Loucy (cell line): Measurements from ENCODE around the gene ZNF12.

ENCODE experiments used
- EZH2phosphoT487 ChIP-seq: fragments of 200-600 bp; IDR thresholded peaks from 2 replicates; pipeline ENCODE4 v1.6.1; 2018; ENCODE audit warnings: antibody characterized with exemption, mild to moderate bottlenecking, moderate library complexity, borderline replicate concordance
- TF ChIP-seq, protein P1 (sequence below): fragments of 200-600 bp; sonication (generic); conservative IDR thresholded peaks from 2 replicates; pipeline ENCODE4 v1.5.1; 2014; ENCODE audit warnings: mild to moderate bottlenecking, antibody characterized with exemption, low read length

DNA sequence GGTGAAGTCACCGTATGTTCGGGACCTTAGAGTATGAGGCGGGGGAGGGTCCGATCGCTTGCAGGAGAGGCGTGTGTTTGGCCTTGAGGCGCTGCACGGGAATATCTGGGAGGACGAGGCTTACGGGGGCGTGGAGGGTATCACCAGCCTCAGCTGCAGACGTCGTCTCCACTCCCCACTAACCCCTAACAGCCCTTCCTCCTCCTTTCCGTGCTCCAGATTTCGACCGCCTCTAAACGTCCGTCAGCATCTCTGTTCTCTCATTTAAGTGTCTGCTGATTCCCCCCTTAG is 23.5 kb upstream of the ZNF12 start:
- TF ChIP-seq, protein P1, sequence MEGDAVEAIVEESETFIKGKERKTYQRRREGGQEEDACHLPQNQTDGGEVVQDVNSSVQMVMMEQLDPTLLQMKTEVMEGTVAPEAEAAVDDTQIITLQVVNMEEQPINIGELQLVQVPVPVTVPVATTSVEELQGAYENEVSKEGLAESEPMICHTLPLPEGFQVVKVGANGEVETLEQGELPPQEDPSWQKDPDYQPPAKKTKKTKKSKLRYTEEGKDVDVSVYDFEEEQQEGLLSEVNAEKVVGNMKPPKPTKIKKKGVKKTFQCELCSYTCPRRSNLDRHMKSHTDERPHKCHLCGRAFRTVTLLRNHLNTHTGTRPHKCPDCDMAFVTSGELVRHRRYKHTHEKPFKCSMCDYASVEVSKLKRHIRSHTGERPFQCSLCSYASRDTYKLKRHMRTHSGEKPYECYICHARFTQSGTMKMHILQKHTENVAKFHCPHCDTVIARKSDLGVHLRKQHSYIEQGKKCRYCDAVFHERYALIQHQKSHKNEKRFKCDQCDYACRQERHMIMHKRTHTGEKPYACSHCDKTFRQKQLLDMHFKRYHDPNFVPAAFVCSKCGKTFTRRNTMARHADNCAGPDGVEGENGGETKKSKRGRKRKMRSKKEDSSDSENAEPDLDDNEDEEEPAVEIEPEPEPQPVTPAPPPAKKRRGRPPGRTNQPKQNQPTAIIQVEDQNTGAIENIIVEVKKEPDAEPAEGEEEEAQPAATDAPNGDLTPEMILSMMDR = no peak
- no peak for TF ChIP-seq EZH2phosphoT487
